ENCODE data around the gene FBXW8. TPM values are rescaled to one million over a fixed set of nuclear protein-coding genes. Genes with fewer than 3 reads are reported as not detected.
A peak's percentile ranks its signal among the peaks of the same experiment; 100 is the strongest.

FBXW8 gene
- total RNA-seq, 1 experiment from 2014 or later = 34.8 TPM

- H2AFZ ChIP-seq (ENCODE audit: low read length) = no peak overlapping the region
- H3K9ac ChIP-seq (ENCODE audit: low read length) = no peak overlapping the region
- peaks cover 7% of the 10 kb centered on the region for H3K9me3 ChIP-seq (ENCODE audit: low read length)
- DNase-seq = no peak
- no peaks in the 10 kb centered on the region for H3K9me2 ChIP-seq (replicated peaks; ENCODE audit: insufficient read depth, low read length)
- peaks cover 50% of the 10 kb centered on the region for H3K36me3 ChIP-seq (ENCODE audit: insufficient read depth, low read length)
- no peak overlapping the region for H3K4me3 ChIP-seq (ENCODE audit: low read length)
- no peak overlapping the region for H3K27ac ChIP-seq (ENCODE audit: low read length)
- peaks cover 24% of the 10 kb centered on the region for H3K4me1 ChIP-seq (ENCODE audit: low read length)
- H3K4me2 ChIP-seq (ENCODE audit: low read depth, low read length, poor library complexity, severe bottlenecking) = no peak overlapping the region
- H4K20me1 ChIP-seq (ENCODE audit: insufficient read depth, low read depth, low read length) = no peaks in the 10 kb centered on the region
- H3K27me3 ChIP-seq (ENCODE audit: low read length) = no peaks in the 10 kb centered on the region
- H3K79me2 ChIP-seq (ENCODE audit: low read length) = peaks cover 50% of the 10 kb centered on the region
Observed at GRCh38 chr12:116945886-116946550, 35.3 kb downstream of the FBXW8 start.

GRCh38 chr12:116948298-116948697 lies 37.5 kb downstream of the FBXW8 start:
- H3K4me2 ChIP-seq (ENCODE audit: low read depth, low read length, poor library complexity, severe bottlenecking) = no peak overlapping the region
- 0 out of 2 replicates have a peak overlapping the region, but pooled peaks have one; percentile 13 for H3K27ac ChIP-seq (ENCODE audit: low read length)
- peaks cover 20% of the 10 kb centered on the region for H3K4me1 ChIP-seq (ENCODE audit: low read length)
- peaks cover 37% of the 10 kb centered on the region for H3K36me3 ChIP-seq (ENCODE audit: insufficient read depth, low read length)
- no peaks in the 10 kb centered on the region for H3K27me3 ChIP-seq (ENCODE audit: low read length)
- no peak overlapping the region for H3K9ac ChIP-seq (ENCODE audit: low read length)
- H2AFZ ChIP-seq (ENCODE audit: low read length) = no peak overlapping the region
- H4K20me1 ChIP-seq (ENCODE audit: insufficient read depth, low read depth, low read length) = 0 out of 2 replicates have a peak, but pooled peaks cover 3% of the 10 kb centered on the region
- no peaks in the 10 kb centered on the region; the same call in 1 of the 2 replicates for H3K9me3 ChIP-seq (ENCODE audit: low read length)
- H3K79me2 ChIP-seq (ENCODE audit: low read length) = peaks cover 29% of the 10 kb centered on the region
- H3K9me2 ChIP-seq (replicated peaks; ENCODE audit: insufficient read depth, low read length) = no peaks in the 10 kb centered on the region
- H3K4me3 ChIP-seq (ENCODE audit: low read length) = no peak overlapping the region
- no peak for DNase-seq

- no peak for DNase-seq
- Histone ChIP-seq H3K9ac (ENCODE audit: low read length) (no peak overlapping the region), H3K9me3 (ENCODE audit: low read length) (no peaks in the 10 kb centered on the region), H3K79me2 (ENCODE audit: low read length) (peaks cover 23% of the 10 kb centered on the region), H4K20me1 (ENCODE audit: insufficient read depth, low read depth, low read length) (0 out of 2 replicates have a peak, but pooled peaks cover 3% of the 10 kb centered on the region), H3K4me3 (ENCODE audit: low read length) (no peak overlapping the region), H3K27me3 (ENCODE audit: low read length) (no peaks in the 10 kb centered on the region), H3K27ac (ENCODE audit: low read length) (no peak overlapping the region), H2AFZ (ENCODE audit: low read length) (no peak overlapping the region), H3K4me2 (ENCODE audit: low read depth, low read length, poor library complexity, severe bottlenecking) (no peak overlapping the region), H3K4me1 (ENCODE audit: low read length) (peaks cover 13% of the 10 kb centered on the region), H3K36me3 (ENCODE audit: insufficient read depth, low read length) (peaks cover 19% of the 10 kb centered on the region), H3K9me2 (replicated peaks; ENCODE audit: insufficient read depth, low read length) (no peaks in the 10 kb centered on the region)
Observed at GRCh38 chr12:116950628-116951325, 40.0 kb downstream of the FBXW8 start.

GRCh38 chr12:116954710-116955381 lies 44.1 kb downstream of the FBXW8 start:
- no peaks in the 10 kb centered on the region for H3K9me2 ChIP-seq (replicated peaks; ENCODE audit: insufficient read depth, low read length)
- peaks cover 20% of the 10 kb centered on the region for H3K4me1 ChIP-seq (ENCODE audit: low read length)
- H3K9me3 ChIP-seq (ENCODE audit: low read length) = no peaks in the 10 kb centered on the region
- peaks cover 13% of the 10 kb centered on the region for H3K36me3 ChIP-seq (ENCODE audit: insufficient read depth, low read length)
- no peak for DNase-seq
- 0 out of 2 replicates have a peak, but pooled peaks cover 3% of the 10 kb centered on the region for H4K20me1 ChIP-seq (ENCODE audit: insufficient read depth, low read depth, low read length)
- peaks cover 42% of the 10 kb centered on the region for H3K79me2 ChIP-seq (ENCODE audit: low read length)
- no peak overlapping the region for H3K27ac ChIP-seq (ENCODE audit: low read length)
- no peak overlapping the region for H3K9ac ChIP-seq (ENCODE audit: low read length)
- no peak overlapping the region for H3K4me3 ChIP-seq (ENCODE audit: low read length)
- no peak overlapping the region for H2AFZ ChIP-seq (ENCODE audit: low read length)
- H3K27me3 ChIP-seq (ENCODE audit: low read length) = no peaks in the 10 kb centered on the region
- H3K4me2 ChIP-seq (ENCODE audit: low read depth, low read length, poor library complexity, severe bottlenecking) = no peak overlapping the region

- Histone ChIP-seq H3K27me3 (ENCODE audit: low read length) (no peaks in the 10 kb centered on the region), H3K36me3 (ENCODE audit: insufficient read depth, low read length) (peaks cover 13% of the 10 kb centered on the region), H3K4me3 (ENCODE audit: low read length) (no peak overlapping the region), H3K9me2 (replicated peaks; ENCODE audit: insufficient read depth, low read length) (no peaks in the 10 kb centered on the region), H3K9me3 (ENCODE audit: low read length) (no peaks in the 10 kb centered on the region), H3K9ac (ENCODE audit: low read length) (no peak overlapping the region), H4K20me1 (ENCODE audit: insufficient read depth, low read depth, low read length) (0 out of 2 replicates have a peak, but pooled peaks cover 3% of the 10 kb centered on the region), H2AFZ (ENCODE audit: low read length) (no peak overlapping the region), H3K27ac (ENCODE audit: low read length) (0 out of 2 replicates have a peak overlapping the region, but pooled peaks have one; percentile 18), H3K4me1 (ENCODE audit: low read length) (peaks cover 25% of the 10 kb centered on the region), H3K79me2 (ENCODE audit: low read length) (peaks cover 48% of the 10 kb centered on the region), H3K4me2 (ENCODE audit: low read depth, low read length, poor library complexity, severe bottlenecking) (no peak overlapping the region)
- DNase-seq = peak; percentile 70
Observed at GRCh38 chr12:116955382-116956021, 44.8 kb downstream of the FBXW8 start.

GRCh38 chr12:116958402-116959197 lies 47.9 kb downstream of the FBXW8 start:
- Histone ChIP-seq H3K9me2 (replicated peaks; ENCODE audit: insufficient read depth, low read length) (no peaks in the 10 kb centered on the region), H3K9ac (ENCODE audit: low read length) (no peak overlapping the region), H3K9me3 (ENCODE audit: low read length) (no peaks in the 10 kb centered on the region), H2AFZ (ENCODE audit: low read length) (no peak overlapping the region), H3K4me1 (ENCODE audit: low read length) (peaks cover 45% of the 10 kb centered on the region), H4K20me1 (ENCODE audit: insufficient read depth, low read depth, low read length) (no peaks in the 10 kb centered on the region), H3K4me2 (ENCODE audit: low read depth, low read length, poor library complexity, severe bottlenecking) (no peak overlapping the region), H3K79me2 (ENCODE audit: low read length) (peaks cover 65% of the 10 kb centered on the region), H3K27ac (ENCODE audit: low read length) (peak overlapping the region; percentile 24), H3K27me3 (ENCODE audit: low read length) (no peaks in the 10 kb centered on the region), H3K36me3 (ENCODE audit: insufficient read depth, low read length) (no peaks in the 10 kb centered on the region), H3K4me3 (ENCODE audit: low read length) (no peak overlapping the region)
- no peak for DNase-seq

- H3K9me3 ChIP-seq (ENCODE audit: low read length) = no peaks in the 10 kb centered on the region
Observed at GRCh38 chr12:116959198-116959460, 48.4 kb downstream of the FBXW8 start.

More at GRCh38 chr12:116959198-116959460, 48.4 kb downstream of the FBXW8 start:
- H3K4me3 ChIP-seq (ENCODE audit: low read length) = no peak overlapping the region
- H3K4me1 ChIP-seq (ENCODE audit: low read length) = peaks cover 48% of the 10 kb centered on the region
- H4K20me1 ChIP-seq (ENCODE audit: insufficient read depth, low read depth, low read length) = no peaks in the 10 kb centered on the region
- no peak overlapping the region for H3K9ac ChIP-seq (ENCODE audit: low read length)
- H3K27ac ChIP-seq (ENCODE audit: low read length) = peak overlapping the region; percentile 24
- no peak for DNase-seq
- no peak overlapping the region for H3K4me2 ChIP-seq (ENCODE audit: low read depth, low read length, poor library complexity, severe bottlenecking)
- peaks cover 68% of the 10 kb centered on the region for H3K79me2 ChIP-seq (ENCODE audit: low read length)
- no peaks in the 10 kb centered on the region for H3K9me2 ChIP-seq (replicated peaks; ENCODE audit: insufficient read depth, low read length)
- H2AFZ ChIP-seq (ENCODE audit: low read length) = no peak overlapping the region
- no peaks in the 10 kb centered on the region for H3K27me3 ChIP-seq (ENCODE audit: low read length)
- H3K36me3 ChIP-seq (ENCODE audit: insufficient read depth, low read length) = no peaks in the 10 kb centered on the region
